Trophoblast cell (in vitro differentiated cells and primary cell): ENCODE results near the gene GTSF1L.

Source experiments
- DNase-seq, 2 donors: peaks; one replicate each; pipeline ENCODE4 v3.0.0-alpha.2; 2016
- H2AFZ ChIP-seq: 2 replicates; pipeline ENCODE4 v1.6.1; 2013; ENCODE audit warnings: low read length, moderate library complexity, mild to moderate bottlenecking; ENCODE audit not compliant: insufficient read depth, poor library complexity
- H2AK5ac ChIP-seq: 2 replicates; pipeline ENCODE4 v1.6.1; 2013; ENCODE audit warnings: mild to moderate bottlenecking, low read length
- H2BK120ac ChIP-seq: 2 replicates; pipeline ENCODE4 v1.6.1; 2013; ENCODE audit warnings: low read length, mild to moderate bottlenecking, moderate library complexity; ENCODE audit not compliant: insufficient read depth, poor library complexity
- H2BK12ac ChIP-seq: 2 replicates; pipeline ENCODE4 v1.6.1; 2013; ENCODE audit warnings: mild to moderate bottlenecking, low read length, moderate library complexity
- H2BK5ac ChIP-seq: 2 replicates; pipeline ENCODE4 v1.6.1; 2013; ENCODE audit warnings: low read length, low read depth, moderate library complexity, mild to moderate bottlenecking; ENCODE audit not compliant: poor library complexity
- H3K14ac ChIP-seq: 2 replicates; pipeline ENCODE4 v1.6.1; 2013; ENCODE audit warnings: mild to moderate bottlenecking, low read length
- H3K18ac ChIP-seq: 2 replicates; pipeline ENCODE4 v1.6.1; 2013; ENCODE audit warnings: mild to moderate bottlenecking, low read length
- H3K23ac ChIP-seq: 2 replicates; pipeline ENCODE4 v1.6.1; 2013; ENCODE audit warnings: low read length
- H3K27ac ChIP-seq: 2 replicates; pipeline ENCODE4 v1.5.1; 2013; ENCODE audit warnings: low read depth, mild to moderate bottlenecking, inconsistent platforms, low read length, moderate library complexity
- H3K27me3 ChIP-seq: 2 replicates; pipeline ENCODE4 v1.6.1; 2013; ENCODE audit warnings: inconsistent platforms, mild to moderate bottlenecking, low read length, moderate library complexity; ENCODE audit not compliant: insufficient read depth
- H3K36me3 ChIP-seq, 2 experiments: 1 replicate in 1 of 2; 2 replicates in 1 of 2; pipeline ENCODE4 v1.6.1; 2013; ENCODE audit warnings: low read length in 2 of 2, mild to moderate bottlenecking in 2 of 2, moderate library complexity in 1 of 2; ENCODE audit not compliant: insufficient read depth in 2 of 2, control insufficient read depth in 1 of 2
- H3K4ac ChIP-seq: 2 replicates; pipeline ENCODE4 v1.6.1; 2013; ENCODE audit warnings: low read depth, mild to moderate bottlenecking, low read length, moderate library complexity
- H3K4me1 ChIP-seq, 2 experiments: 1 replicate in 1 of 2; 2 replicates in 1 of 2; pipeline ENCODE4 v1.6.1; 2013; ENCODE audit warnings: low read length in 2 of 2, mild to moderate bottlenecking in 2 of 2, moderate library complexity in 1 of 2; ENCODE audit not compliant: insufficient read depth in 2 of 2, control insufficient read depth in 1 of 2
- H3K4me2 ChIP-seq: 2 replicates; pipeline ENCODE4 v1.6.1; 2013; ENCODE audit warnings: inconsistent platforms, mild to moderate bottlenecking, low read length, moderate library complexity
- H3K4me3 ChIP-seq: 2 replicates; pipeline ENCODE4 v1.5.1; 2013; ENCODE audit warnings: mild to moderate bottlenecking, low read depth, low read length, inconsistent platforms
- H3K79me1 ChIP-seq: one replicate; pipeline ENCODE4 v1.6.1; 2013; ENCODE audit warnings: low read length
- H3K79me2 ChIP-seq: 2 replicates; pipeline ENCODE4 v1.6.1; 2013; ENCODE audit warnings: low read length, mild to moderate bottlenecking; ENCODE audit not compliant: control insufficient read depth, insufficient read depth, poor library complexity
- H3K9ac ChIP-seq: 2 replicates; pipeline ENCODE4 v1.6.1; 2013; ENCODE audit warnings: mild to moderate bottlenecking, low read length
- H3K9me3 ChIP-seq: 2 replicates; pipeline ENCODE4 v1.6.1; 2013; ENCODE audit warnings: low read depth, mild to moderate bottlenecking, control low read depth, inconsistent platforms, low read length; ENCODE audit not compliant: insufficient read depth
- H4K12ac ChIP-seq: 2 replicates; pipeline ENCODE4 v1.6.1; 2013; ENCODE audit warnings: low read depth, mild to moderate bottlenecking, low read length, moderate library complexity
- H4K8ac ChIP-seq: 2 replicates; pipeline ENCODE4 v1.6.1; 2013; ENCODE audit warnings: low read depth, mild to moderate bottlenecking, low read length, moderate library complexity
- H4K91ac ChIP-seq: one replicate; pipeline ENCODE4 v1.6.1; 2013; ENCODE audit warnings: low read depth, mild to moderate bottlenecking, low read length, moderate library complexity
- WGBS: extraction: QIAGEN DNeasy Blood & Tissue Kit; methylation state at CpG from one replicate; pipeline ENCODE4 v1.1.7; 2013; ENCODE audit warnings: missing lambda C conversion rate; ENCODE audit not compliant: insufficient read length, insufficient coverage; ENCODE audit errors: extremely low coverage; 5-methylcytosine and 5-hydroxymethylcytosine counted together

GTSF1L gene

DNA sequence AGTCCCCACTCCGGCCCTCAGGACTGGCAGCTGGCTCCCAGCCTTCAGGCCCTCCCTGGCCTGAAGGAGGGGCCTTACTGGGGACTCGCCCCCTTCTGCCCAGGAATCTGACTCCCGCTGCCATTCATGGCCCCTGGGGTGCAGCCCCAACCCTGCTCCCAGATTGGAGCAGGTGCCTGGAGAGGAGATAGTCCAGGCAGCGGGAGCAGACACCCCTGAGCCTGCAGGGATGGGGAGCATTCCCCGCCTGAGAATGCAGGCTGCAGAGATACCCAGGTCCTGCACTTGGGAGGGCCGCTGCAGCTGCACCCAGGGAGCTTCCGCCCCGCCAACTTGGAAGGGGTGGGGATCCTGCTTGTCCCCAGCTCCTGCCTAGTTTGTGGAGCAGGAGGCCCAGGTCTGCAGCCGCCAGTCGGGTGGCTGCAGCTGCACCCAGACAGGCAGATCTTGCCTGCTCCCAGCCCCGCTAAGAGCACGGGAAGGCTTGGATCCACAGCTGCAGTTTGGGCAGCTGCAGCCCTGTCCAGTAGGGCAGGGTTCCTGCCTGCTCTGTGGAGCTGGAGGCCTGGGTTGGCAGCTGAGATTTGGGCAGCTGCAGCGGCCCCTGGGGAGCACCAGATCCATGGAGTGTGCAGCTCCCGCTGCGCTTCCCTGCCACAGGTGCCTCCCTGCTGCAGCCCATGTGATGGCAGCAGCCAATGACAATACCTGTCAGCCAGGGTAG, 5.2 kb downstream of the GTSF1L start:
- no peak overlapping the region for H2AFZ ChIP-seq
- no peaks in the 10 kb centered on the region for H3K27me3 ChIP-seq

DNA sequence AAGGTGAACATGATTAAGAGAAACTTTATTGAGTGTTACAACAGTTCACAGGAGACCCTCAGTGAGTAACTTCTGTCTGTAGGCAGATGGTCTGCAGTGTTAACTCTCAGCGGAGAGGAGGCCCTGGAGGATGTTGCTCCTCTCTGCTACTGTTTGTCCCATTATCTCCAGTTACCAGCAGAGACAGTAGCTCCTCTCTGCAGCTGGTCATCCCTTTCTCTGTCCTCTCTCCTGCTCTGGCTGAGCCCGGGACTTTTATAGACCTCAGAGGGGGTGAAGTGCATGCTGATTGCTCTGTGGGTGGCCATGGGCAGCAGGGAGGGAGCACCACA, 5.7 kb downstream of the GTSF1L start:
- WGBS = no CpG with 5 or more reads among the region's 2 CpGs
- Histone ChIP-seq H3K36me3 (peaks cover 11 to 13% of the 10 kb centered on the region in 2 experiments), H3K9ac (no peak overlapping the region)

More for the DNA sequence above, 5.2 kb downstream of the GTSF1L start:
- H2BK12ac ChIP-seq = no peak overlapping the region
- no peak overlapping the region for H4K91ac ChIP-seq
- no peak overlapping the region for H2AK5ac ChIP-seq
- no peak overlapping the region for H2BK120ac ChIP-seq
- H2BK5ac ChIP-seq = no peak overlapping the region
- H4K8ac ChIP-seq = no peak overlapping the region
- H3K9me3 ChIP-seq = peaks cover 1% of the 10 kb centered on the region
- no peak overlapping the region for H3K4ac ChIP-seq
- H3K27ac ChIP-seq = no peak overlapping the region
- no peaks in the 10 kb centered on the region for H3K79me1 ChIP-seq
- no peak overlapping the region for H3K4me3 ChIP-seq
- DNase-seq = no peak
- H3K79me2 ChIP-seq = no peaks in the 10 kb centered on the region
- H3K23ac ChIP-seq = no peak overlapping the region
- no peak overlapping the region for H3K18ac ChIP-seq
- no peaks in the 10 kb centered on the region for H3K4me1 ChIP-seq
- H4K12ac ChIP-seq = no peak overlapping the region
- no peak overlapping the region for H3K9ac ChIP-seq
- WGBS = no CpG with 5 or more reads among the region's 15 CpGs
- no peak overlapping the region for H3K14ac ChIP-seq
- H3K36me3 ChIP-seq = peaks cover 9% of the 10 kb centered on the region in 2 experiments
- no peak overlapping the region for H3K4me2 ChIP-seq

DNA sequence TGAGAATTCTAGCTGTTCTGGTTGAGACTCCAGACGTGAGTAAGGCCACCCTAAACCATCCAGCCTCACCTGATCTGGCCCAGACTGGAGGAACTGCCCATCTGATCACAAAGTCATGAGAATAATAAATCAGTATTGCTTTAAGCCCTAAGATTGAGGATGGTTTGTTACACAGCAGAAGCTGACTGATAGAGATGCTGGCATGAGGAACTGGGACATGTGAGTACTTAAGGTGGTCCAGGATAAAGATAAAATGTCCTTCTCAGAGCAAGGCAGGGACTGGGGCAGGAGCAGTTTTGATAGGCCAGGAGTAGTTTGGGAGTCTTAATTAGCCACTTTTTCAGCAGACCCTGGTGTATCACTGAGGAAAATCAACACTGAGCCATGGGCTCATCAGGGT, 6.8 kb downstream of the GTSF1L start:
- Histone ChIP-seq H4K12ac (no peak overlapping the region), H3K14ac (no peak overlapping the region)
- no CpG with 5 or more reads among the region's 1 CpG for WGBS

More for the DNA sequence above, 5.7 kb downstream of the GTSF1L start:
- no peak overlapping the region for H2BK5ac ChIP-seq
- no peak overlapping the region for H4K12ac ChIP-seq
- no peak overlapping the region for H4K91ac ChIP-seq
- no peak overlapping the region for H2BK120ac ChIP-seq
- H2AFZ ChIP-seq = no peak overlapping the region
- no peak overlapping the region for H3K27ac ChIP-seq
- no peak overlapping the region for H3K4me3 ChIP-seq
- H2BK12ac ChIP-seq = no peak overlapping the region
- no peak for DNase-seq
- no peaks in the 10 kb centered on the region for H3K27me3 ChIP-seq
- H3K4ac ChIP-seq = no peak overlapping the region
- no peak overlapping the region for H3K23ac ChIP-seq
- no peak overlapping the region for H3K4me2 ChIP-seq
- no peaks in the 10 kb centered on the region for H3K79me1 ChIP-seq
- peaks cover 1% of the 10 kb centered on the region for H3K9me3 ChIP-seq
- H3K18ac ChIP-seq = no peak overlapping the region
- H3K4me1 ChIP-seq = no peaks in the 10 kb centered on the region
- H2AK5ac ChIP-seq = no peak overlapping the region
- no peak overlapping the region for H3K14ac ChIP-seq
- no peaks in the 10 kb centered on the region for H3K79me2 ChIP-seq
- H4K8ac ChIP-seq = no peak overlapping the region

DNA sequence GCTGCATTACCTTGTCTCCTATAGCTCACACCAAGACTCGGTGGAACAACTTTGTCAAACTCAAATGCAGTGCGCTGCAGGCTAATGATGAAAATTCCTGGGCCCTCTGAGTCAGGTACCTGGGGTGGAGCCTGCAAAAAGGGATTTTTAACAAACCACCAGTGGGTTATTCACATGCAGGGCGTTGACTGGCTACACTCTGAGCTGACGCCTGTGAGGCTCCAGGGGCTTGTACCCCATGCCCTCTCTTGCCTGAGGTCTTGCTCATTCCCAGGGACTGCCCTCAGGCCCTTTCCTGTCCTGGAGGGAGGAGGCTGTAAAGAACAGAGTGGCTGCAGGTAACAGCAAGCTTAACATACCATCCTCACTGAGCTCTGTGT, 9.2 kb downstream of the GTSF1L start:
- Histone ChIP-seq H4K91ac (no peak overlapping the region), H2AFZ (no peak overlapping the region), H3K4me3 (no peak overlapping the region), H3K14ac (no peak overlapping the region), H3K9ac (no peak overlapping the region), H2AK5ac (no peak overlapping the region), H3K4me2 (no peak overlapping the region), H2BK5ac (no peak overlapping the region), H3K79me2 (no peaks in the 10 kb centered on the region), H2BK12ac (no peak overlapping the region), H3K18ac (no peak overlapping the region), H3K79me1 (no peaks in the 10 kb centered on the region), H3K4ac (no peak overlapping the region), H3K23ac (no peak overlapping the region), H3K27me3 (no peaks in the 10 kb centered on the region), H4K8ac (no peak overlapping the region), H3K9me3 (peaks cover 1% of the 10 kb centered on the region), H4K12ac (no peak overlapping the region), H2BK120ac (no peak overlapping the region), H3K4me1 (no peaks in the 10 kb centered on the region), H3K36me3 (peaks cover 38 to 39% of the 10 kb centered on the region in 2 experiments), H3K27ac (no peak overlapping the region)
- whole genome bisulfite sequencing = no CpG with 5 or more reads among the region's 4 CpGs
- peak; percentile 8 to 25 for DNase-seq

More for the DNA sequence above, 6.8 kb downstream of the GTSF1L start:
- H2BK5ac ChIP-seq = no peak overlapping the region
- no peak overlapping the region for H3K23ac ChIP-seq
- H4K91ac ChIP-seq = no peak overlapping the region
- H3K79me2 ChIP-seq = no peaks in the 10 kb centered on the region
- no peaks in the 10 kb centered on the region for H3K4me1 ChIP-seq
- no peak overlapping the region for H2AK5ac ChIP-seq
- no peak for DNase-seq
- no peaks in the 10 kb centered on the region for H3K27me3 ChIP-seq
- no peak overlapping the region for H2AFZ ChIP-seq
- no peak overlapping the region for H4K8ac ChIP-seq
- H3K36me3 ChIP-seq = peaks cover 21 to 22% of the 10 kb centered on the region in 2 experiments
- no peak overlapping the region for H3K4ac ChIP-seq
- H3K9me3 ChIP-seq = peaks cover 1% of the 10 kb centered on the region
- no peak overlapping the region for H3K27ac ChIP-seq
- H2BK12ac ChIP-seq = no peak overlapping the region
- no peak overlapping the region for H3K4me3 ChIP-seq
- H3K9ac ChIP-seq = no peak overlapping the region
- no peaks in the 10 kb centered on the region for H3K79me1 ChIP-seq
- no peak overlapping the region for H2BK120ac ChIP-seq
- no peak overlapping the region for H3K4me2 ChIP-seq
- H3K18ac ChIP-seq = no peak overlapping the region
